Prostate gland (tissue), 2 donors: Measurements from ENCODE around the gene ZNF319.

Experiments
- POLR2A ChIP-seq: fragments of 450-650 bp; IDR thresholded peaks from one replicate; pipeline ENCODE4 v1.6.1; 2016; ENCODE audit warnings: antibody characterized with exemption, mild to moderate bottlenecking
- POLR2AphosphoS5 ChIP-seq: sonication (generic); formaldehyde crosslinking; IDR thresholded peaks from one replicate; pipeline ENCODE4 v1.6.1; 2017; ENCODE audit warnings: antibody characterized with exemption
- TF ChIP-seq, protein P1 (sequence below), 4 experiments: fragments of 200-600 bp in 2 of 4; fragments of 450-650 bp in 2 of 4; sonication (generic) in 2 of 4; IDR thresholded peaks; 1 replicate in 3 of 4; 2 replicates in 1 of 4; pipeline ENCODE4 v1.5.1; 2016 to 2019; ENCODE audit warnings: antibody characterized with exemption in 4 of 4, mild to moderate bottlenecking in 2 of 4, moderate library complexity in 2 of 4

DNA sequence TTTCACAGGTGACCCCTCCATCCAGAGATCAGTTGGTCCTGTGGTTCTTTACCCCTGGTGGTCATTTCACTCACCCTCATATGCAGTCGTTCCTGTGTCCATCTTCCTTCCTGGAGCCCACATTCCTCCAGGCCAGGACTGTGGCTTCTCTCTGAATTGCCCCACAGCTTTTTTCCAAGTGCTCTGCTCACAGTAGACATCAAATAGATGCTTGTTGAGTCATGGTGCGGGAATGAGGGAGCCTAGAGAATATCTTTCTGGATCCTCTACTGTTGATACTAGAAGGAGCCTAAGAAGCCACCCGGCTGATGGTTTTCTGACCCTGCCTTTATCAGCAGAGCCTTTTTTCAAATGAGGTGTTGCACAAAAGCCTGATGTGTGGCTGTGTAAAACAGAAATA lies 11.2 kb upstream of the ZNF319 start:
- TF ChIP-seq, protein P1, sequence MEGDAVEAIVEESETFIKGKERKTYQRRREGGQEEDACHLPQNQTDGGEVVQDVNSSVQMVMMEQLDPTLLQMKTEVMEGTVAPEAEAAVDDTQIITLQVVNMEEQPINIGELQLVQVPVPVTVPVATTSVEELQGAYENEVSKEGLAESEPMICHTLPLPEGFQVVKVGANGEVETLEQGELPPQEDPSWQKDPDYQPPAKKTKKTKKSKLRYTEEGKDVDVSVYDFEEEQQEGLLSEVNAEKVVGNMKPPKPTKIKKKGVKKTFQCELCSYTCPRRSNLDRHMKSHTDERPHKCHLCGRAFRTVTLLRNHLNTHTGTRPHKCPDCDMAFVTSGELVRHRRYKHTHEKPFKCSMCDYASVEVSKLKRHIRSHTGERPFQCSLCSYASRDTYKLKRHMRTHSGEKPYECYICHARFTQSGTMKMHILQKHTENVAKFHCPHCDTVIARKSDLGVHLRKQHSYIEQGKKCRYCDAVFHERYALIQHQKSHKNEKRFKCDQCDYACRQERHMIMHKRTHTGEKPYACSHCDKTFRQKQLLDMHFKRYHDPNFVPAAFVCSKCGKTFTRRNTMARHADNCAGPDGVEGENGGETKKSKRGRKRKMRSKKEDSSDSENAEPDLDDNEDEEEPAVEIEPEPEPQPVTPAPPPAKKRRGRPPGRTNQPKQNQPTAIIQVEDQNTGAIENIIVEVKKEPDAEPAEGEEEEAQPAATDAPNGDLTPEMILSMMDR (IDR thresholded peaks at IDR 0.05): no peak
- TF ChIP-seq POLR2AphosphoS5 (no peak), POLR2A (no peak)
